Measurements from ENCODE around the gene E2F4.

DNA sequence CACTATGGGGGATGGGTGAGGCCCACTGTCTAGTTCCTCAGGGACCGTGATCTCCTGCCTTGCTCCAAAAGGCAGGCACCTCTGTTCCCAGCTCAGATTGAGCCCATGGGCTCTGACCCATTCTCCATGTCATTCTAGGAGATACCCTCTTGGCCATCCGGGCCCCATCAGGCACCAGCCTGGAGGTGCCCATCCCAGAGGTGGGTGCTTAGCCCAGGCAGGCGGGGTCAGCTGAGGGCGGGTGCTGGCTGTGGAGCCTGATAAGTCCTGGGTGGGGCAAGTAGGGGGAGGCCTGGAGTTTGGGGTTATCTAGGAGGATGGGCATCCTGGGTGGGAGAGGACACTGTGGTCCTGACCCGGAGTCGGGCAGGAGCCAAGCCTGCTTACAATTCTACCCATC is 2.3 kb downstream of the E2F4 start:
- TF ChIP-seq, protein P1, sequence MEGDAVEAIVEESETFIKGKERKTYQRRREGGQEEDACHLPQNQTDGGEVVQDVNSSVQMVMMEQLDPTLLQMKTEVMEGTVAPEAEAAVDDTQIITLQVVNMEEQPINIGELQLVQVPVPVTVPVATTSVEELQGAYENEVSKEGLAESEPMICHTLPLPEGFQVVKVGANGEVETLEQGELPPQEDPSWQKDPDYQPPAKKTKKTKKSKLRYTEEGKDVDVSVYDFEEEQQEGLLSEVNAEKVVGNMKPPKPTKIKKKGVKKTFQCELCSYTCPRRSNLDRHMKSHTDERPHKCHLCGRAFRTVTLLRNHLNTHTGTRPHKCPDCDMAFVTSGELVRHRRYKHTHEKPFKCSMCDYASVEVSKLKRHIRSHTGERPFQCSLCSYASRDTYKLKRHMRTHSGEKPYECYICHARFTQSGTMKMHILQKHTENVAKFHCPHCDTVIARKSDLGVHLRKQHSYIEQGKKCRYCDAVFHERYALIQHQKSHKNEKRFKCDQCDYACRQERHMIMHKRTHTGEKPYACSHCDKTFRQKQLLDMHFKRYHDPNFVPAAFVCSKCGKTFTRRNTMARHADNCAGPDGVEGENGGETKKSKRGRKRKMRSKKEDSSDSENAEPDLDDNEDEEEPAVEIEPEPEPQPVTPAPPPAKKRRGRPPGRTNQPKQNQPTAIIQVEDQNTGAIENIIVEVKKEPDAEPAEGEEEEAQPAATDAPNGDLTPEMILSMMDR (IDR thresholded peaks at IDR 0.05 in 8 of 11, conservative IDR thresholded peaks at IDR 0.05 in 3 of 11), result no peak
- peak in 1 of 3 donors; percentile 40 for TF ChIP-seq POLR2AphosphoS5 (IDR thresholded peaks at IDR 0.05)
- TF ChIP-seq POLR2A (IDR thresholded peaks at IDR 0.05), result no peak

Measured in spleen (tissue), 7 donors.